Measurements from ENCODE around the gene RGS9. TPM values are rescaled to one million over a fixed set of nuclear protein-coding genes. Genes with fewer than 3 reads are reported as not detected.

RGS9 gene

Small RNAs within 50 kb of the gene (small RNA-seq; reads per million reads assigned to genes)
- not detected for gene AC060771.1 (ENCODE audit: insufficient read depth)

Measured in mesendoderm (in vitro differentiated cells).